PC-9 (cell line): ENCODE data around the gene FOSL2. TPM values are rescaled to one million over a fixed set of nuclear protein-coding genes. Genes with fewer than 3 reads are reported as not detected.
A peak's percentile ranks its signal among the peaks of the same experiment; 100 is the strongest.

Experiments used
- BruUV-seq: library from RNA; stranded (reverse); fragments of 400-500 nt; replicated peaks from 2 replicates; lab custom pipeline; 2021; lab: Mats Ljungman, UMichigan
- CTCF ChIA-PET: fragments of 300-600 bp; sonication (Branson Sonifier 250); formaldehyde crosslinking; loops from one replicate; lab custom pipeline; 2022; ENCODE audit warnings: antibody characterized with exemption; lab: Charles Lee
- POLR2A ChIA-PET: fragments of 300-600 bp; sonication (Branson Sonifier 250); formaldehyde crosslinking; loops from one replicate; lab custom pipeline; 2022; ENCODE audit warnings: antibody characterized with exemption; ENCODE audit not compliant: unreplicated experiment; lab: Charles Lee
- DNase-seq, 2 experiments: peaks; one replicate each; pipeline versions ENCODE4 v3.0.0 to v3.0.0-alpha.2; 2015 to 2022; ENCODE audit warnings: mixed read lengths in 1 of 2
- H2AFZ ChIP-seq: fragments of 200-600 bp; sonication (generic); 2 replicates; pipeline ENCODE4 v1.8.1; 2017; ENCODE audit warnings: antibody characterized with exemption
- H3F3A ChIP-seq: fragments of 200-600 bp; sonication (generic); 2 replicates; pipeline ENCODE4 v1.8.1; 2017; ENCODE audit warnings: antibody characterized with exemption, mild to moderate bottlenecking, low read depth; ENCODE audit not compliant: insufficient read depth
- H3K27ac ChIP-seq: fragments of 200-600 bp; sonication (generic); 2 replicates; pipeline ENCODE4 v1.6.1; 2016; ENCODE audit warnings: mixed run types
- H3K27me3 ChIP-seq: fragments of 200-600 bp; sonication (generic); 2 replicates; pipeline ENCODE4 v1.6.1; 2016; ENCODE audit warnings: low read depth, mixed run types; ENCODE audit not compliant: insufficient read depth
- H3K36me3 ChIP-seq: fragments of 200-600 bp; sonication (generic); 2 replicates; pipeline ENCODE4 v1.6.1; 2016; ENCODE audit warnings: low read depth, mixed run types
- H3K4me1 ChIP-seq: fragments of 200-600 bp; sonication (generic); replicated peaks from 2 replicates; pipeline ENCODE4 v1.6.1; 2016; ENCODE audit warnings: mixed run types; ENCODE audit not compliant: insufficient read depth
- H3K4me2 ChIP-seq: fragments of 200-600 bp; sonication (generic); 2 replicates; pipeline ENCODE4 v1.6.1; 2017; ENCODE audit warnings: mixed run types
- H3K4me3 ChIP-seq: fragments of 200-600 bp; sonication (generic); 2 replicates; pipeline ENCODE4 v1.6.1; 2016; ENCODE audit warnings: mixed run types
- H3K79me2 ChIP-seq: fragments of 200-600 bp; sonication (generic); 2 replicates; pipeline ENCODE4 v1.6.1; 2017; ENCODE audit warnings: low read depth, mixed run types
- H3K9me2 ChIP-seq: fragments of 200-600 bp; sonication (generic); 2 replicates; pipeline ENCODE4 v1.8.1; 2017; ENCODE audit warnings: mild to moderate bottlenecking; ENCODE audit not compliant: insufficient read depth
- H3K9me3 ChIP-seq: fragments of 200-600 bp; sonication (generic); 2 replicates; pipeline ENCODE4 v1.8.1; 2016; ENCODE audit warnings: low read depth; ENCODE audit not compliant: insufficient read depth
- H4K20me1 ChIP-seq: fragments of 200-600 bp; sonication (generic); 2 replicates; pipeline ENCODE4 v1.8.1; 2017; ENCODE audit not compliant: insufficient read depth
- EZH2 ChIP-seq: fragments of 200-600 bp; sonication (generic); IDR thresholded peaks from 2 replicates; pipeline ENCODE4 v1.8.0; 2017; ENCODE audit warnings: antibody characterized with exemption, low read depth
- intact Hi-C: fragments of 100-400 bp; cut with micrococcal nuclease; formaldehyde crosslinking; loops from one replicate; pipeline ENCODE4 v1.10.0; 2022; ENCODE audit not compliant: unreplicated experiment
- total RNA-seq: library from RNA; stranded (reverse); gene quantifications from 2 replicates; pipeline ENCODE4 v1.2.3, GENCODE V29; 2021
- TF ChIP-seq, protein P1 (sequence below): fragments of 200-600 bp; sonication (generic); conservative IDR thresholded peaks from 2 replicates; pipeline ENCODE4 v1.6.1; 2017; ENCODE audit warnings: mixed run types, antibody characterized with exemption, mild to moderate bottlenecking, moderate library complexity

The FOSL2 gene
- total RNA-seq, 1 experiment from 2014 or later: 60.0 TPM

- Histone ChIP-seq H3K27me3 (no peaks in the 10 kb centered on the region), H3K4me1 (peaks cover 51% of the 10 kb centered on the region), H3K9me2 (no peaks in the 10 kb centered on the region), H4K20me1 (no peaks in the 10 kb centered on the region), H2AFZ (no peak overlapping the region), H3K9me3 (no peaks in the 10 kb centered on the region), H3K36me3 (no peaks in the 10 kb centered on the region), H3K27ac (no peak overlapping the region), H3K79me2 (no peaks in the 10 kb centered on the region), H3K4me3 (no peak overlapping the region), H3F3A (peaks cover 41% of the 10 kb centered on the region), H3K4me2 (no peak overlapping the region)
- DNase-seq: no peak
- CTCF ChIA-PET: no interaction called here
- intact Hi-C loops: loop anchor here (1.0 to 5.0 kb wide), 7 partner anchors 43 to 749 kb away; partner anchors contain the start of genes BABAM2 and RBKS
- BruUV-seq: no TSS peak
- POLR2A ChIA-PET: no interaction called here
- TF ChIP-seq EZH2: no peak
- TF ChIP-seq, protein P1, sequence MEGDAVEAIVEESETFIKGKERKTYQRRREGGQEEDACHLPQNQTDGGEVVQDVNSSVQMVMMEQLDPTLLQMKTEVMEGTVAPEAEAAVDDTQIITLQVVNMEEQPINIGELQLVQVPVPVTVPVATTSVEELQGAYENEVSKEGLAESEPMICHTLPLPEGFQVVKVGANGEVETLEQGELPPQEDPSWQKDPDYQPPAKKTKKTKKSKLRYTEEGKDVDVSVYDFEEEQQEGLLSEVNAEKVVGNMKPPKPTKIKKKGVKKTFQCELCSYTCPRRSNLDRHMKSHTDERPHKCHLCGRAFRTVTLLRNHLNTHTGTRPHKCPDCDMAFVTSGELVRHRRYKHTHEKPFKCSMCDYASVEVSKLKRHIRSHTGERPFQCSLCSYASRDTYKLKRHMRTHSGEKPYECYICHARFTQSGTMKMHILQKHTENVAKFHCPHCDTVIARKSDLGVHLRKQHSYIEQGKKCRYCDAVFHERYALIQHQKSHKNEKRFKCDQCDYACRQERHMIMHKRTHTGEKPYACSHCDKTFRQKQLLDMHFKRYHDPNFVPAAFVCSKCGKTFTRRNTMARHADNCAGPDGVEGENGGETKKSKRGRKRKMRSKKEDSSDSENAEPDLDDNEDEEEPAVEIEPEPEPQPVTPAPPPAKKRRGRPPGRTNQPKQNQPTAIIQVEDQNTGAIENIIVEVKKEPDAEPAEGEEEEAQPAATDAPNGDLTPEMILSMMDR: no peak
Observed at GRCh38 chr2:28451793-28452533, 59.3 kb downstream of the FOSL2 start.

DNA sequence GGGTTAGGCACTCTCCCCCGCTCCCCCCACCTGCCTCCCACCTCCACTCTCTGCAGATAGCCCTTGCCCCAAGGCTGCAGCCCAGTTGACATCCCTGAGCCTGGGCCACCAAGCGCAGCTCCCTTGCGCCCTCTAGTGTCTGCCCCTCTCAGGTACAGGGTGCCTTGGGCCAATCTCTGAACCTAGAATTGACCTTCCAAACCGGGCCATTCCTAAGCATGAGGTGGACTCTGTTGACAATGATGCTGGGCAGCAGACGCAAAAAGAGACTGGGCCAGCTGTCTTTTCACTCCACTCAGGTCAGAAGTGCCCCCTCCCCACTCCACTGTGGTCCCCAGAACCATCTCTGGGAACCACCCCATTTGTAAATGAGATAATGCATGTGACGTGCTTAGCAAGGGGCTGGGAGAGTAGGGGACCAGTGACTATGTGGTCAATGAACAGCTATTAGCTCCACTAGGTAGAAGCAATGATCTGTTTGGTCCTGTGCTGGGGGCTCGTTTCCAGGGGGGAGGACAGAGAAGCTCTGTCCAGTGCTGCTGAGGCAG lies 60.0 kb downstream of the FOSL2 start:
- peak in 1 of 2 experiments; percentile 75 for DNase-seq
- H3K27me3 ChIP-seq: no peaks in the 10 kb centered on the region

GRCh38 chr2:28453396-28453795 lies 60.7 kb downstream of the FOSL2 start:
- H3K4me3 ChIP-seq: no peak overlapping the region
- no peaks in the 10 kb centered on the region for H3K79me2 ChIP-seq
- ChIA-PET POLR2A (no interaction called here), CTCF (interaction anchor here (0.6 kb wide), 1 partner anchor 166 kb away, joined by 3 read pairs; no protein-coding TSS in a partner anchor)
- peaks cover 36% of the 10 kb centered on the region for H3K4me1 ChIP-seq
- no peak for DNase-seq
- no peaks in the 10 kb centered on the region for H3K36me3 ChIP-seq
- TF ChIP-seq, protein P1: no peak
- no peaks in the 10 kb centered on the region for H3K27me3 ChIP-seq
- no peaks in the 10 kb centered on the region for H3K9me2 ChIP-seq
- no peak overlapping the region for H3K27ac ChIP-seq
- no peaks in the 10 kb centered on the region for H4K20me1 ChIP-seq
- no peak overlapping the region for H3K4me2 ChIP-seq
- no peaks in the 10 kb centered on the region for H3K9me3 ChIP-seq
- H3F3A ChIP-seq: peaks cover 27% of the 10 kb centered on the region
- intact Hi-C loops: loop anchor here (5.0 kb wide), 2 partner anchors 176 to 561 kb away; partner anchors contain the start of genes BABAM2 and RBKS
- no peak overlapping the region for H2AFZ ChIP-seq
- no TSS peak for BruUV-seq

More for the DNA sequence above, 60.0 kb downstream of the FOSL2 start:
- no peak overlapping the region for H2AFZ ChIP-seq
- no peak overlapping the region for H3K4me3 ChIP-seq
- no peak overlapping the region for H3K27ac ChIP-seq
- CTCF ChIA-PET: interaction anchor here (0.6 kb wide), 1 partner anchor 166 kb away, joined by 3 read pairs; no protein-coding TSS in a partner anchor
- no peaks in the 10 kb centered on the region for H3K79me2 ChIP-seq
- peaks cover 34% of the 10 kb centered on the region for H3F3A ChIP-seq
- H4K20me1 ChIP-seq: no peaks in the 10 kb centered on the region
- intact Hi-C loops: loop anchor here (1.0 to 5.0 kb wide), 6 partner anchors 43 to 746 kb away; partner anchors contain the start of genes BABAM2 and RBKS
- POLR2A ChIA-PET: no interaction called here
- no peaks in the 10 kb centered on the region for H3K9me3 ChIP-seq
- no peaks in the 10 kb centered on the region for H3K36me3 ChIP-seq
- no peak for TF ChIP-seq EZH2
- TF ChIP-seq, protein P1: peak; percentile 97
- BruUV-seq: no TSS peak
- H3K4me2 ChIP-seq: no peak overlapping the region
- peaks cover 44% of the 10 kb centered on the region for H3K4me1 ChIP-seq
- no peaks in the 10 kb centered on the region for H3K9me2 ChIP-seq
